MG63 (cell line): Measurements from ENCODE around the gene MTIF3. TPM values are rescaled to one million over a fixed set of nuclear protein-coding genes. Genes with fewer than 3 reads are reported as not detected.

Experiments used
- DNase-seq: peaks from one replicate; pipeline ENCODE4 v3.0.0-alpha.2; 2020
- H3K27me3 ChIP-seq: fragments of 250-450 bp; sonication (Bioruptor Pico); 2 replicates; pipeline ENCODE4 v1.5.1; 2020; ENCODE audit warnings: mild to moderate bottlenecking, moderate library complexity
- H3K36me3 ChIP-seq: fragments of 250-450 bp; sonication (Bioruptor Pico); 2 replicates; pipeline ENCODE4 v1.5.1; 2020; ENCODE audit warnings: mild to moderate bottlenecking, moderate library complexity
- H3K4me3 ChIP-seq: fragments of 250-450 bp; sonication (Bioruptor Pico); 2 replicates; pipeline ENCODE4 v1.5.1; 2020; ENCODE audit warnings: mild to moderate bottlenecking, moderate library complexity
- H3K9me3 ChIP-seq: fragments of 250-450 bp; sonication (Bioruptor Pico); 2 replicates; pipeline ENCODE4 v1.5.1; 2020; ENCODE audit warnings: mild to moderate bottlenecking, moderate library complexity
- total RNA-seq: library from RNA; depleted of rRNA; stranded (reverse); fragments of >200 nt; shearing (Covaris generic); gene quantifications from 2 replicates; pipeline ENCODE4 v1.2.3, GENCODE V29; 2014; ENCODE audit warnings: low replicate concordance

Gene MTIF3
- total RNA-seq, 1 experiment from 2014 or later = 96.7 TPM

DNA sequence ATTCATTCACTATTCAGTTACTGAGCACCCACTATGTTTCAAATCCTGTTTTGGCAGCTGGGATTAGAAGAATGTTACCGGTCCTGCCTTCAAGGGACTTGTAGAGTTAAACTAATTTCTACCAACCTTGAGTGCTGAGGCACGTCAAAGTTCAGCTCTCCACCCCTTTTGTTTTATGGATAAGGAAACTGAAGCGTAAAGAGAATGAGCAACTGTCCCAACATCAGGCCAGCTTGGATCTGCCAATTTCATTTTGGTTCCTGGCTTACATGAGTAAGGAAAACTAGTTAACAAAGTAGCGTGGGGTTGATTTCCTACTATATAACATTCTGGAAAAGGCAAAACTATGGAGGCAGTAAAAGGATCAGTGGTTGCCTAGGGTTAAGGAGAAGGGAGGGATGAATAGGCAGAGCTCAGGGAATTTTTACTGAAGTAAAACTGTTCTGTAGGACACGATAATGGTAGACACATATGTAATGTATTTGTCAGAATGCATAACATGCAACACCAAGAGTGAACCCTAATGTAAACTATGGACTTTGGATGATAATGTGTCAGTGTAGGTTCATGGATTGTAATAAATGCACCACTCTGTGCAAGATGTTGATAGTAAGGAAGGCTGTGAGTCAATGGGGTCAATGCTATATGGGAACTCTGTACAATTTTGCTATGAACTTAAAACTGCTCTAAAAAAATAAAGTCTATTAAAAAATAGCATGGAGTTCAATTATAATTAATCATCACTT, 19.9 kb upstream of the MTIF3 start:
- no peak overlapping the region for H3K4me3 ChIP-seq
- no peaks in the 10 kb centered on the region for H3K27me3 ChIP-seq
- no peak for DNase-seq
- H3K36me3 ChIP-seq = no peaks in the 10 kb centered on the region
- H3K9me3 ChIP-seq = no peaks in the 10 kb centered on the region

DNA sequence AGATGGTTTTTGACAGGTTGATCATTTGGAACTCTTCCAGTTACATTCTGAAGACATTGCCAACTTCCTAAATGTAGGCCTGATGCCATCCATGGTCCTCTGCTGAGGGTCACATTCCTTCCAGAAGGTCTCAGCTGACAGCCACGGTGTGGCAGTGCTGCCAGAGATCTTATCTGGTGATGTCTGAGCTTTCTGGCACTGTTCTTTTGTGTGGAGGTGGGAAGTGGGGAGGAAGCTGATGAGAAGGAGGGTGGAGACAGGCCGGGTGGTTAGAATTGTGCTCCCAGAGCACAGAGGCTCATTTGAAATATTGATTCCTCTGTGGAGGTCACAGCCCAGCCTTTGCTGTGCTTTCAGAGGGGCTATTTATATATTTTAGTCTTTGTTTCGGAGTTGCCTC, 16.1 kb upstream of the MTIF3 start:
- Histone ChIP-seq H3K9me3 (no peaks in the 10 kb centered on the region), H3K36me3 (no peaks in the 10 kb centered on the region), H3K27me3 (no peaks in the 10 kb centered on the region), H3K4me3 (no peak overlapping the region)
- DNase-seq = no peak

DNA sequence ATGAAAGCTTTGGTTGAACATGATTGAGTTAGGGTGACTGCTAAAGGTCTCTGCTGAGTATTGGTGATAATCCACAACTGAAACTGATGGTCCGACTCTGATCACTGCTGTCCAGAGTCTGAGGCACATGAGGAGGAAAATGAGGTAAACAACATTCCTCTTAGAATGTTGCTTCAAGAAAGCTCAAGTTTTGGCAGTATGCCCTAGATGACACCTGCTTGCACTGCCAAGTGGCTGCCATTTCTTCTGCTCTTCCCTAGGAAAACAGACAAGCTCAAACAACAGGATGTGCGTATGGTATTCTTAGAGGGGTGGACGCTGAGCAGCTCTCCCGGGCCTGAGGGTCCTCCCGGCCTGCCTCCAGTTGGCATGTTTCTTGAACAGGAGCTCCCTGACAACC, 15.2 kb upstream of the MTIF3 start:
- no peaks in the 10 kb centered on the region for H3K27me3 ChIP-seq
- H3K9me3 ChIP-seq = no peaks in the 10 kb centered on the region
- H3K4me3 ChIP-seq = no peak overlapping the region
- H3K36me3 ChIP-seq = no peaks in the 10 kb centered on the region
- DNase-seq = no peak

DNA sequence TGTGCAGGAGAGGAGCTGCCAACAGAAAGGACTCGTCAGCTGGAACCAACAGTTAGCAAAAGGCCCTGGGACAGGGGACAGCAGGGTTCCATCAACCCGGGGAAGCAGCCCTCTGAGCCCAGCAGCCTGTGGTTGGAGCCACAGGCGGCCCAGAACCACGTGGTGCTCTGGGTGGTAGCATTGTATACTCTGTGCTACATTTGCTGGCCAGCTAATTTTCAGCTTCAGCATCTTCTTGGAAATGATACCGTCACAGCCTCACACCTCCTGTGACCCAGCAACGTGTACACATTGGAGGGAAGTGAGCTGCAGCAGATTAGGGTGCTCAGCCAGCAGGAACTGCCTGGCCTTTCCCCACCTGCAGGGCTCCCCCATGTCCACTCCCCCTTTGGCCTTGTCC, 13.1 kb upstream of the MTIF3 start:
- no peak for DNase-seq
- H3K9me3 ChIP-seq = no peaks in the 10 kb centered on the region
- no peak overlapping the region for H3K4me3 ChIP-seq
- no peaks in the 10 kb centered on the region for H3K36me3 ChIP-seq
- H3K27me3 ChIP-seq = no peaks in the 10 kb centered on the region

DNA sequence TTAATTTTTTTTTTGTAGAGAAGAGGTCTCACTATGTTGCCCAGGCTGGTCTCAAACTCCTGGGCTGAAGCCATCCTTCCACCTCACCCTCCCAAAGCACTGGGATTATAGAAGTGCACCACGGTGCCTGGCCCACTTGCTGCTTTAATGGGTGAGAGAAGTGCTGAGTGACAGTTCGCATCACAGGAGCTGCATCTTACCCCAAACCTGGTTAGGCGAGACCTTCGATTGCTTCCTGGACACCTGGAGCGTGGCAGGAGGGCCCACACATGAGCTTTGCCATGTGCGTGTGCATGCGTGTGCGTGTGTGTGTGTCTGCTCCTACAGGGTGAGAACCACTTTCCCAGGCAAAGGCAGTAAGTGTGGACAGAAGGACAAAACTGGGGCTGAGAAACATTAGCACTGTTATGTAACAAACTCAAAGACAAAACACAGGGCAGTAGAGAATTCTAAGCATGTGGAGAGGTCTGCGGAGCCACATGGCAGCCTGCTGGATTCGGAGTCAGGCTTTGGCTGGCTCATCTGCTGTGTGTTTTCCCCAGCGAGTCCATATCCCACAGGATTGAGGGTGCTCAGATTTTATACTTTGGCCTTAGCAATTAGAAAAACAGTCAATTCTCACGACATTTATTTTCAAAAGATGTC, 11.7 kb upstream of the MTIF3 start:
- DNase-seq = no peak
- Histone ChIP-seq H3K9me3 (no peaks in the 10 kb centered on the region), H3K27me3 (no peaks in the 10 kb centered on the region), H3K36me3 (no peaks in the 10 kb centered on the region), H3K4me3 (no peak overlapping the region)

DNA sequence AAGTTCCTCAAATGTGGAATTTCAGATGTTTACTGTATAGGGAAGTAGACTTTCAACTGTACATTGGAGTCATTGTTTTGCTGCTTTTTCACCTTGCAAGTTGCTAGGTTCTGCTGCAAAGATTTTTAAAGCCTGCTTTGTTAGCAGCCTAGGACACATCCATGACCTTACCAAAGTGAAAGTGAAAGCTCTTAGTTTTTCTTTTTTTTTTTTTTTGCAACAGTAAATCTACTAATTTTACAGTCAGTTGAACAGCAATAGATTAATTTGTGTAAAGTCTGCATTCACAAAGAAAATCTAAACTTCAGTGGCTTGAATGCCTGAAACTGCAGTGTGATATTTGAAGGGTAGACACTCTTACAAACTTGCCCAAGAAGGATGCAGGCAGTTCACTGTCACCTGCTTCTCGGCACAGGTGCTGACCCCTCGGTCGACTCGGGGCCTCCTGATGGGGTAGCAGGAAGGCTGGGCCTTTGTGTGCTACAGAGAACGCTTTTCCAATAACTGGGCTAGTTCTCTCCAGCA, 5.0 kb upstream of the MTIF3 start:
- H3K27me3 ChIP-seq = 0 out of 2 replicates have a peak, but pooled peaks cover 3% of the 10 kb centered on the region
- H3K9me3 ChIP-seq = no peaks in the 10 kb centered on the region
- DNase-seq = no peak
- no peak overlapping the region for H3K4me3 ChIP-seq
- H3K36me3 ChIP-seq = no peaks in the 10 kb centered on the region

DNA sequence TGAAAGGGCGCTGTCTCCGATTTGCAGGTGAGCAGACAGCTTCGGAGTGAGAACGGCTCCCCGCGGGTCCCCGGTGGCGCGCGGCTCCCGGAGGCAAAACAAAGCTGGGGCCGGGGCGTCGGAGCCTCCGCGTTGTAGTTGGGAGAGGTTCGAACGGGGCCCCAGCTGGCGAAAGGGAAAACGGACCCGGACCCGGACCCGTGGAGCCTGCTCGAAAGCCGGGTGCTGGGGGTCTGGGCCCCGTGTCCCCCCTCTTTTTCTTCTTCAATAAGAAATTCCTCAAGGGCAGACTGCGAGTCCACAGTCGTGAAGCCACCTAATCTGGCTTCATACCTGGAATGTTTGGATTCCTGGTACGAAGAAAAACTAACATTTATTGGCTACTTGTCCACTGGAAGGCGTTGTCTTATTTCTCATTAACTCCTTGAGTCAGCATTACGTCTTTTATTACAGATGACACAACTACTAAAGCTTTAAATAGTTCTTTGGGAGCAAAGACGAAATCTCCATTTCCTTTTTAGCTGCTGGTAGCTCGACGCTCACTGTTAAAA, 632 bp upstream of the MTIF3 start:
- Histone ChIP-seq H3K36me3 (no peaks in the 10 kb centered on the region), H3K4me3 (peak overlapping the region; percentile 78), H3K27me3 (0 out of 2 replicates have a peak, but pooled peaks cover 3% of the 10 kb centered on the region), H3K9me3 (no peaks in the 10 kb centered on the region)
- peak; percentile 34 for DNase-seq

DNA sequence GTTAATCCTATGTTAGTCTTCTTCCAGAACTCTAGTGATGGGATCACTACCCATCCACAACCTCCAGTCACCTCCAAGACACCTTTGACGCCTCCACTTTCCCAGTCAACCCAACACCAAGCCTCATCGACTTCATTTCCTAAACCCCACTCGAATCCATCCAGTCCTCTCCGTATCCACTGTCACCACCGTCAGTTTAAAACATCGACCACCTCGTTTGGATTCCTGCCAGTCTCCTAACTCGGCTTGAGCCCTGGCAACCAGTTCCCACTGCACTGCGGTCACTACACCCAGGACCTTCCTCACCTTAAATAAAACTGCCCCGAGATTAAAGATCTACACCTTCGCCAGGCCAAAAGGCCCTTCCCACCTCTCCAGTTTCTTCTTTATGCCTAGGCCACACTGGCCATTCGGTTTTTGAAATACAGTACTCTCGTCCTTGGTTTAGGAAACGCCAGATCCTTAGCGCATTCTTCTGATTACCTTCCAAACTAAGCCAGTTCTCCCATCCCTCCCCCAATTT, 1.2 kb downstream of the MTIF3 start:
- no peaks in the 10 kb centered on the region for H3K9me3 ChIP-seq
- H3K27me3 ChIP-seq = 0 out of 2 replicates have a peak, but pooled peaks cover 3% of the 10 kb centered on the region
- H3K36me3 ChIP-seq = no peaks in the 10 kb centered on the region; the same call in 1 of the 2 replicates
- DNase-seq = no peak
- peak overlapping the region; percentile 78 for H3K4me3 ChIP-seq

DNA sequence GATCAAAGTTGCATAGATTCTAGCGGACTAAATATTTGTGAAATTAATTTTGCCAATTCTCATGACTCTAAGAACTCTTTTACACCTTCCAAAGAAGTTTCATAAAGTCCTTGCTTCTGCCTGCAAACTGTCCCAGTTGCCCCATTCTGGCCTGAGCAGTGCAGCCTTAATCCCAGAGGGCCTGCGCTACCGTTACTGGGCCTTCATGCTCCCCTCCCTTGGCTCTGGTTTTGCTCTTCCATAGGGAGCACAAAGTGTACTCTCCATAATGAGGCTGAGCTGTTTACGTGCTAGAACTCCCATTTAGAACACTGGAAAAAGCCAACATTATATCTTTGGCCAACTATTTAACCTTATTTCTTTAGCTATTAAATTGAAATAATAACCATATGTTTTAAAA, 2.1 kb downstream of the MTIF3 start:
- Histone ChIP-seq H3K27me3 (0 out of 2 replicates have a peak, but pooled peaks cover 3% of the 10 kb centered on the region), H3K4me3 (no peak overlapping the region), H3K9me3 (no peaks in the 10 kb centered on the region), H3K36me3 (no peaks in the 10 kb centered on the region; the same call in 1 of the 2 replicates)
- no peak for DNase-seq

DNA sequence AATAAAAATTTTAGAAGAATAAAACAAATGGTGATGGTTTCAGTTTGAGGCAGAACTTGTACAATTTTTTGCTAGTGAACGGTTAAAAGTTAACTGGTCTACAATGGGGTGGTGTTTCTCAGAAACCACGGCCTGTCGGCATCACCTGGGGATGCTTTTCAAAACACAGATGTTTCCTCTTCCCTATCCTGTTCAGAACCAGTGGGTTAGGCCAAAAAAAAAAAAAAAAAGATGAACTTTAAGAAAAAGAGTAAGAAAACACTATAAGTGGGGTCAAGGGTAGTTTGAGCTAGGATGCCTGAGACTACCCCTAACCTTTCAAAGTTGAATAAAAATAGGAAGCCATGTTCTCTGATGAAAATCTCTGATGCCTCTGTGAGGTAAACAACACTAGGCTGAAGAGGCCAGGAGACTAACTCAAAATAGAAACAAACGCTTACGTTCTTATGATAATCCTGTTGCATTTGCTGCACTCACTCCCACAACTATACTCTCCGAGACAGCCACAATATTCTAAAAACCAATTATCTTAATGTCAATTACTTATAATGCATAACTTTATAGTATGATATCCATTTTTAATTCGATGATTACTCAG, 3.3 kb downstream of the MTIF3 start:
- no peak overlapping the region for H3K4me3 ChIP-seq
- 0 out of 2 replicates have a peak, but pooled peaks cover 3% of the 10 kb centered on the region for H3K27me3 ChIP-seq
- no peak for DNase-seq
- no peaks in the 10 kb centered on the region; the same call in 1 of the 2 replicates for H3K36me3 ChIP-seq
- H3K9me3 ChIP-seq = no peaks in the 10 kb centered on the region

DNA sequence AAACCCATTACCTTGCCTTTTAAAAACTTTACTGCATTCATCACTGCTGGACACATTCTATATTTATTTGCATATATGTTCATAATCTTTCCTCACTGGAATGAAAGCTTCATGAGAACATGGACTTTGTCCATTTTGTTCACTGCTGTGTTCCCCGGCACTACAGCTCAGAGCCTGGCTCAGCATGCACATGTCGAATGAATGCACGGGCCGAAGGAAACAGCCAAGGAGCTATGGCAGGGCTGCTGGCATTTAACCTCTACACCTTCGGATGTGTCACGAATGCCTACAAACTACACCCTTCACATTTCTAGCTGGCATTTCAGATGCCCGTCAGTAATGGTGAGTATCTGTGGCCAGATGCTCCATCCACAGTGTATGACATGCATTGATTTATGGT, 7.6 kb downstream of the MTIF3 start:
- Histone ChIP-seq H3K36me3 (no peaks in the 10 kb centered on the region; the same call in 1 of the 2 replicates), H3K27me3 (no peaks in the 10 kb centered on the region), H3K4me3 (no peak overlapping the region), H3K9me3 (no peaks in the 10 kb centered on the region)
- DNase-seq = no peak

DNA sequence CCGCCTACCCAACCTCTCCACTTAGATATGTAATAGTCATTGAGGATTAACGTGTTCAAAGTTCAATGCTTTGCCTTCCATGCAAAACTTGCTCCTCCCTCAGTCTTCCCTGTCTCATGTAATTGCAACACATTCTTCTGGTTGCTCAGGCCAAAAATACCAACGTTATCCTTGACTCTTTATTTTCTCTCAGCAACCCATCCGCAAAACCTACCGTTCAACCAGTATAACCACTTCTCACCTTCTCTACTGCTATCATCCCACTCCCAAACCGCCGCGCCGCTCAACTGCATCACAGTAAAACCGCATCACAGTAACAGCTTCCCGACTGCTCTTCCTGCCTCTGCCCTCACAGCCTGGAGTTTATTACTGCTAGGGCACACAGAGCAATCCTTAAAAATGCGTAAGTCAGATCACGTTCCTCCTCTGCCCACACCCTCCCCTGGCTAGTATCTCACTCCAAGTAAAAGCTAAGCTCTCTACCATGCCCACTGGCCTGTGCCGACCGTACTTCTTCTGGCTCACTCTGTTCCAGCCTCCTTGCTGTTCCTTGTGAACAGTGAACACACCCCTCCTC, 8.2 kb downstream of the MTIF3 start:
- no peak overlapping the region for H3K4me3 ChIP-seq
- no peaks in the 10 kb centered on the region; the same call in 1 of the 2 replicates for H3K36me3 ChIP-seq
- no peaks in the 10 kb centered on the region for H3K27me3 ChIP-seq
- H3K9me3 ChIP-seq = no peaks in the 10 kb centered on the region
- DNase-seq = no peak

DNA sequence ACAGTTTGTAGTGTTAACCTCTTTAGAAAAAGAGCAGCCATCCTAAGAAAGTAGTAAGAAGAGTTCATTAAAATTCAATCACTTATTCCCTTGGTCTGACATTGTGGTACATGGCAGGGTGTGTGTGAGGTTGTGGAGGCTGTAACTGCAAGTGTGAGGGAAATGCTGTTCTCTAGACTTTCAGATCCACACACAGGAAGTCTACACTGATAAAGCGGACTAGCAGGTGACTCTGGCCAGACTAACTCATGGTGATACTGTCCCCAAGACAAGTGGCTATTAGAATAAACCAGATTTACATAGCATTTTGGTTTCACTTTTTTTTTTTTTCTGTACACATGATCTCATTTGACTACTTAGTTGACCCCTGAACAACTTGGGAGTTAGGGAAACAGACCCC, 10.0 kb downstream of the MTIF3 start:
- no peaks in the 10 kb centered on the region for H3K27me3 ChIP-seq
- no peaks in the 10 kb centered on the region for H3K9me3 ChIP-seq
- no peak overlapping the region for H3K4me3 ChIP-seq
- H3K36me3 ChIP-seq = peaks cover 4% of the 10 kb centered on the region
- DNase-seq = no peak

DNA sequence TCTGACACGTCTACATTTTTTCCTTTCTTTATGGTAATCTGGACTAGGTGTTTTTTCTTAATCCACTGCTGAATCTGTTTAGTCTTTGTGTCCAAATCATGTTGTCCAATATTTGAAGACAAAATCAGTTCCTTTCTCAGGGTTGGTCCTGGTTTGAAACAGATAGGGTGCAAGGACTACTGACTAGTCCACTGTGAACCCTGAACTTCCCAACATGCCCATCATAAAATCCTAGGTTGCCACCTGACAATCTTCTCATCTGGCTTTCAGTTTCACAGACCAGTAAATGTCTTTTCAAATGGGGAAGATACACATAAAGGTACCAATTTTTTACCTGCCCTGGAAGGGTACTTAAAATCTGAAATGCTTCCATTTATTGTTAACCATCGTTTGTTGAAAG, 13.2 kb downstream of the MTIF3 start:
- no peaks in the 10 kb centered on the region for H3K27me3 ChIP-seq
- no peak overlapping the region for H3K4me3 ChIP-seq
- H3K9me3 ChIP-seq = no peaks in the 10 kb centered on the region
- no peak for DNase-seq
- peaks cover 31% of the 10 kb centered on the region for H3K36me3 ChIP-seq

DNA sequence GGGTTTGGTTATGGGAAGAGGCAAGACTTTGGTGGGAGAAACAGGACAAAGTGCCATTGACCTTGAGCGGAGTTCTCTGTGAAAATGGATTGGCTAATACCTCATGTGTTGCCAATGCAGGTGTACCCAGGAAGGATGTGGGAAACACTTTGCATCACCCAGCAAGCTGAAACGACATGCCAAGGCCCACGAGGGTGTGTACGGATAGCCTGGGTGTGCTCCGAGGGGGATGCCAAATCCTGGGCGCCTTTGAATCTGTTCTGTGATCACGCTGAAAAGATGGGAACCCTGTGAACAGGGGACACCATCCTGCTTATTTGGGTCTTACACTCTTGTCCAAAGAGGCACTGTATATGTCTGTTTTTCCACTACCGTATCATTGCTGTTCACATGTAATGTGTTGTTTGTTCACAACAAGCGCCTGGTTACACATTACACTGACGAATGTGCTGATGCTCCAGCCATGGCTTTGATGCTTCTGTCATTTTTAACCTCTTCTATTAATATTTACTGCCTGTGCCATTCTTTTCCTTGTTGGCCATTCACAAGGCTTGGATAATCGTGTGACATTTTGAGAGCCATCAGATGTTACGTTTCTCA, 17.7 kb downstream of the MTIF3 start:
- Histone ChIP-seq H3K9me3 (no peaks in the 10 kb centered on the region), H3K36me3 (peaks cover 70% of the 10 kb centered on the region), H3K4me3 (no peak overlapping the region), H3K27me3 (no peaks in the 10 kb centered on the region)
- DNase-seq = no peak

DNA sequence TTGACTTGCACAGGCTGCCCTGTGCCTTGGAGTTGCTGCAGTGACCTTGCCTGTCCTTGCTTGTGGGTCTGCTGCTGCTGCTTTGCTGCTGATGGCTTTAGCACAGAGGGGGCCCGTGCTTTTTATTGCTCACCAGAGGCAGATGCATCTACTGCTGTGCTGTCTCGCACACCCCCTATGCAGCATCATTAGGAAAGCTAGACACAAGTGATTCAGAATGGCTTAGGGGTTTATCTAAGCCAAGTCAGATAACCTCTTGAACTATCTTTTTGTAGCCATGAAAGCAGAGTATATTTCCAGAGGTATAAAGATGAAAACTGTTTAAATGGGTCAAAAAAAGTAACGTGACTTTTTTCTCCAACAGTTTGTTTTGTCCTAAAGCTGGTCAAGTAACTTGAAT, 18.2 kb downstream of the MTIF3 start:
- Histone ChIP-seq H3K27me3 (no peaks in the 10 kb centered on the region), H3K36me3 (peaks cover 76% of the 10 kb centered on the region)

More for the DNA sequence above, 18.2 kb downstream of the MTIF3 start:
- Histone ChIP-seq H3K9me3 (no peaks in the 10 kb centered on the region), H3K4me3 (no peak overlapping the region)
- no peak for DNase-seq
